HT-29 (cell line): ENCODE measurements around the gene IPO11. TPM values are rescaled to one million over a fixed set of nuclear protein-coding genes. Genes with fewer than 3 reads are reported as not detected.

Source experiments
- DNase-seq: peaks from one replicate; pipeline ENCODE4 v3.0.0-alpha.2; 2015; ENCODE audit warnings: low spot score
- total RNA-seq: library from RNA; depleted of rRNA; stranded (reverse); fragments of >200 nt; shearing (Covaris generic); gene quantifications from 2 replicates; pipeline ENCODE4 v1.2.3, GENCODE V29; 2014

Gene IPO11
- total RNA-seq, 1 experiment from 2014 or later: 16.7 TPM

DNA sequence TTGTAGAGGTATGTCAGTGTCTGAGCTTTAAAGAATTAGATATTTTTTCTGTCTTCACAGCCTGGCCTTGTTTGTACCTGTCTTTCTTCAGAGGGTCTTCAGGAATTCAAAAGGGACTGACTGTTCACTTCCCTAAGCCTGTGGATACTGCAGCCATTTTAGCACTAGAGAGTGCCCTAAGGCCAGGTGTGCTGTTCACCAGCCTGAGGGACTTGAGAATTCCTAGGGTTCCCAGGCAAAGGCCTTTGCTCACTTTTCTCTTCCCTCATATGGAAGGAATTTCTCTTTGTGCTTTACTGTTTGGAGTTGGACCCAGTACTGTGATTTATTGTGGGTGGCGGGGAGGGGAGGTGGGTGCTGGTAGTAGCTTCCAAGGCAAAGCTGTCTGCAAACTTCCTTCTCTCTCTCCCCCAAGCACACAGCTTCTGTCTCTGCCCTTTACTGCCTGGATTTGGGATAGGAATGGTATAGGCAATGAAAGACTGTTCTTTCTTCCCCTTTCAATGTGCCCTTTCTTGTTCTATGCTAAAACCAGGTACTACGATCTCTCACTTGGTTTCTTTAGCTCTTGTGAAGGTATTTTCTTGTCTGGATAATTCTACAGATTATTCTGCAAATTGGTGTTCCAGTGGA, 156.4 kb downstream of the IPO11 start:
- no peak for DNase-seq

DNA sequence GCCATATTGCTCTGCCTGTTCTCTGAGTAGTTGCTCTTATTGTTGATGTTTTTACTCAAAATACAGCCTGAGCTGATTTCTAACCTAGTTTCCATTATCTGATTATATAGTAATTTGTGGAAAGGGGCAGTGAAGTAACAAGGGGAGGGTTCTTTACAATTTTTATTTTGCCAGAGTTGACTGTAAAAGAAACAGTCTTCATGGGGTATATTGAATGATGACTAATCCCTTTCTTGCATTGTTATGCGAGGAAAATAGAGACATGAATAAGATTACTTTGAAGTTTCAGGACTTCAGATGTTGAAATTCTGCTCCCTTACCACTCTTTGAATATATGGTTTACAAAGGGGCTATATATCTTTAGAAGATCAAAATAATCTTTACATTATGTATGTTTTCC, 156.9 kb downstream of the IPO11 start:
- DNase-seq: no peak

DNA sequence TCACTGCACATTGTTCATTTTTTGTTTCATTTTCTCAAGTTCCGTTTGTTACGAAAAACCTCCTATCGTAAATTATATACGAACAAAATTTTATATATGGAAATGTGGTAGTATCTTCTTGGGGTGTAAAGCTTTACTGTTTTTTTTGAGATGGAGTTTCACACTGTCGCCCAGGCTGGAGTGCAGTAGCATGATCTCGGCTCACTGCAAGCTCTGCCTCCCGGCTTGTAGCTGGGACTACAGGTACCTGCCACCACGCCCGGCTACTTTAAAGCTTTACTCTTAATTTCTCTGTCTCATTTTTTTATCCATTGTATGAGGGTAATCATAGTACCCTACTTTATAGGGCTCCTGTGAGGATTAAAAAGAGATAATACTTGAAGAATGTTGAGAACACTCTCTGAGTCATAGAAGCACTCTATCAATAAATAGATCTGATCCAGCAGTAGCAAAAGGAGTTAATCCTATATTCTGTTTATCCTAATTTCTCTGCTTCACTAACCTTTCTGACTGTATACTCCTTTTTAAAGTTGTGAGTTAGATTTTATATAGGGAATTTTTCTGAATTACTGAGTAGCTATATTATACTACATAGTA, 160.5 kb downstream of the IPO11 start:
- no peak for DNase-seq

DNA sequence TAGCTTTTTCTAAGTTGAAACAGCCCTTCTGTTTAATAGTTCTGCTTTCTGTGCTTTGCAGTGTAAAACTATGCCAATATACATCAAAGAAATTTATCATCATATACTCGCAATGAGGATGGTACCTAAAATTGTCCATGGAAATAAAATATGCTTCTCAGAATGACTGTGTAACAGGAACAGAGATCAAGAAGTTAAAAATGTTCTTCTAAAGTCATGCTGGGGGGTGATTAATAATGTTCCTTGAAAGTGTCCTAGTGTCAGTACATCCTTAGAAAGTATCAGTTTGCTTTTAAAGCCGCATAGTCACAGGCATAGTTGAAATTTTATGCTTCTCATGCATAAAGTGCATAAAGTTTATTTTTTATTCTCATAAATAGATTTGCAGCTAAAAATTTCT, 162.0 kb downstream of the IPO11 start:
- no peak for DNase-seq

DNA sequence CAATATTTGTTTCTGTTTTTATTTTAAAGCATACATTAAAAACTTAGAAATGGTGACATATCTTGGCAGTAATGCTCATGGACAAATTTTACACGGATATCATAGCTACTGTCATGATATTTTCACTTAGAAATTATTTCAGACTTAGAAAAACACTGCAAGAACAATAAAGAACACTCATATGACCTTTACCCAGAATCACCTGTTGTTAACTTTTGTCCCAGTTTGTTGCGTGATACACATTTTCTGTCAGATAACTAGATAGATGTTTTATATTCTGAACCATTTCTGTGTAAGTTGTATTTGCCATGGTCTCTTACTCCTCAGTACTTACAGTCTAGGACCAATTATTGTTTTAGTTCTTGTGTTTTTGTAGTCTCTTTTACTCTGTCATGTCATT, 162.5 kb downstream of the IPO11 start:
- DNase-seq: no peak

DNA sequence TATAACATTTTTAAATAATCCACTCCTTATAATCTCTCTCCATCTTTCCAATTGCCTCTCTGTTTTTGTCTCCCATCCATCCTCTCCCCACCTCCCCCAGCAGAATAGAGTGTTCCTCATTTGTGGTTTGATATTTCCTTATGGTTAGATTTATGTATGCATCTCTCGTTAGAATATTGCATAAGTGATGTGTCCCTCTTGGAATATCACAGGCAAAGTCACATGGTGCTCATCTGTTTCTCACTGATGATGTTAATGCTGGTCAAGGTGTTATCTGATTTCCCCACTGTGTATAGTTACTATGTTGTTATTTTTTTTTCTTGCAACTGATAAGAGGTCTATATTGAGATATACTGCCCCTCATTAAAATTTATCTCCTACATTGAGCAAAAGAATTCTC, 162.9 kb downstream of the IPO11 start:
- DNase-seq: no peak

DNA sequence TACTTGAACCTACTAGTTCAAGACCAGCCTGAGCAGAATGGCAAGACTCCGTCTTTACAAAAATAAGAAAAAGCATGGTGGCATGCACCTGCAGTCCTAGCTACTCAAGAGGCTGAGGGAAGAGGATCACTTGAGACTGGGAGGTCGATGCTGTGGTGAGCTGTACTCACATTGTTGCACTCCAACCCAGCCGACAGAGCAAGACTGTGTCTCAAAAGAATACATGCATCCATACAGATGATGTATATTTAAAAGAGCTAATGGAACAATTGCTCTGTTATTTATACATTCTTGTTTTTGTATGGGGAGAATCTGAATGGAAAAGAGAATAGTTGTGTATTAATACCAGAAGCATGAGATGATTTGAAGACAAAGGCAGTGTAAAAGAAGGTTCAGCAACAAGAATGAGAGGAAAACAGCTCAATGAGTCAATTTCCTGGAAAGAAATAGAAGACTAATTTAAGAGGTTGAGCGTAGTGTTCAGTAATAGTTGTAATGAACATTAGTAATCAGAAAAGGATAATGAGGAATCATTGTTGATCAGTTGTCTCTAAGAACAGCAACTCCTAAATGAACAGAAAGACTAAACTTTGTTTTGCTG, 164.1 kb downstream of the IPO11 start:
- no peak for DNase-seq

DNA sequence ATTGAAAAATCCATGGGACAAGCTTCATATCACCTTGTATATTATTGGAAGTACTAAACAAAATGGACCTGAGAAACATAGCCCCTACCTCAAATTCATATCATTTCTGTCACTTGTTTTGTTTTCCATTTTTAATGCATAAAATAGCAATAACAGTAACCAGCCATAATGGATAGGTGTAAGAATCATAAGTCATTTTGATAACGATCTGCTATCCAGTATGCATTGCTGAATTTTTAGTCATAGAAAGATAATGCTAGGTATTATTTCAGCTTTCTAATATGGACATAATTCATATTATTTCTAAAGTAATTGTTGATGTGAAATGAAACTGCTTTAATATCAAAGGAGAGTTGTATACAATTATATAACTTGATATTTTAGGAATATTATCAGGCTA, 164.9 kb downstream of the IPO11 start:
- no peak for DNase-seq

DNA sequence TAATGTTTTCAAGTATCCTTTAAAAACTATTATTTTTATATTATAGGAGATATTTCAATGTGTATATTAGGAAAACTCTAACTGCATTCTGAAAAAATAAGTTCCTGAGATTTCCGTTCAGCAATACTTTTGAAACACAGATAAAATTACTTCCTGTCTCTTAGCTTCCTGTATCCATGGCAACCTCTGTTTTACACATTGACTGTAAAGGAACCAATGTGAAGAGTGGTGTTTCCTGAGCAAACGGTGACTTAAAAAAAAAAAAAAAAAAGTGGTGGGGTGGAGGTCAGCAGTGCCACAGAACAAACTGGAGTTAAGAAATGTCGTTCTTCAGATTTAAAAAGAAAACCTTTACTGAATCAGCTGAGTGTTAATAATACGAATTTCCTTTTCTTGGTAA, 166.0 kb downstream of the IPO11 start, which contains the start of gene LRRC70:
Gene LRRC70 (plus strand): TSS at position 280 of the 400 bp plus-strand sequence. CDS start 620 bp downstream, outside the sequence.
- no peak for DNase-seq

DNA sequence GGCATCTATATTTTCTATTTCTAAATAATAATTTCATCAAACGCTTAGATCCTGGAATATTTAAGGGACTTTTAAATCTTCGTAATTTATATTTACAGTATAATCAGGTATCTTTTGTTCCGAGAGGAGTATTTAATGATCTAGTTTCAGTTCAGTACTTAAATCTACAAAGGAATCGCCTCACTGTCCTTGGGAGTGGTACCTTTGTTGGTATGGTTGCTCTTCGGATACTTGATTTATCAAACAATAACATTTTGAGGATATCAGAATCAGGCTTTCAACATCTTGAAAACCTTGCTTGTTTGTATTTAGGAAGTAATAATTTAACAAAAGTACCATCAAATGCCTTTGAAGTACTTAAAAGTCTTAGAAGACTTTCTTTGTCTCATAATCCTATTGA, 167.2 kb downstream of the IPO11 start:
- DNase-seq: no peak

DNA sequence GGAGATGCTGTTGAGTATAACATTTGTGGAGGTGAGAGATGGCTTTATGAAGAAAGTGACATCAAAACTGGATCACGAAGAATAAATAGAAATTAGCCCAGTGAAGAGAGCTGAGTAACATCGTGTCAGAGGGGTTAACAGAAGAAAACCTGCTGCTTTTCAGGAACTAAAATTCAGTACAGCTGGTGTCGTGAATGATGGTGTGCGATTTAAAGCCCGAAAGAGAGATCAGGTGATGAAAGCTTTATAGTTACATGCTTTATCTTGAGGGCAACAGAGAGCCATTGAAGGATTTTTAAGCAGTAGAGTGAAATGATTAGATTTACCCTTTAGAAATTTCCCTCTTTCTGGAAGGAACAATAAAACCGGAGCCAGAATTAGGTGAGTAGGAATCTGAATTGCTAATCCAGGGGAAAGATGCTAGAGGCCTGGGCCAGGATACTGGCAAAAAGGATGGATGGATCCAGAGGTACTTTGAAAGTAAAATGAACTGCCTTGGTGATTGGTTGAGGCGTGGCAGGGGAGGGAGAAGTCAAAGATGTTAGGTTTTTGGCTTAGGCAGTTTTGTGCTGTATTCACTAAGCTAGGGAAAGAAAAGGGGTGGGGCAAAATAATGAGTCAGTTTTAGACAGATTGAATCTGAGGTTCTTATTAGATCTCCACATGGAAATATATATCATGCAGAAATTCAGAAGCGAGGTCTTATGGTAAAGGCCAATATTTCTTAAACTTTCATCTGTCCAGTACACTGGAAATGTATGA, 169.5 kb downstream of the IPO11 start:
- no peak for DNase-seq

DNA sequence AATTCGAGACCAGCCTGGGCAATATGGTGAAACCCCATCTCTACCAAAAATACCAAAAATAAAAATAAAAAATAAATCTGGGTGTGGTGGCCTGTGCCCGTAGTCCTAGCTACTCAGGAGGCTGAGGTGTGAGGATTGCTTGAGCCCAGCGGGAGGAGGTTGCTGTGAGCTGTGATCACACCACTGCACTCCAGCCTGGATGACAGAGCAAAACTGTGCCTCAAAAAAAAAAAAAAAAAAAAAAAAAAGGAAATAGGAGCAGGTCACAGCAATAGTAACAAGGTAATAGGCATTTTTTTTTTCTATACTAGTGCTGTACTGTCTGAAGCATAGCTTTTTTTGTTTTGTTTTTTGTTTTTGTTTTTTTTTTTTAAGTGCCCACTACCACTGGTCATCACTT, 171.8 kb downstream of the IPO11 start:
- DNase-seq: no peak

DNA sequence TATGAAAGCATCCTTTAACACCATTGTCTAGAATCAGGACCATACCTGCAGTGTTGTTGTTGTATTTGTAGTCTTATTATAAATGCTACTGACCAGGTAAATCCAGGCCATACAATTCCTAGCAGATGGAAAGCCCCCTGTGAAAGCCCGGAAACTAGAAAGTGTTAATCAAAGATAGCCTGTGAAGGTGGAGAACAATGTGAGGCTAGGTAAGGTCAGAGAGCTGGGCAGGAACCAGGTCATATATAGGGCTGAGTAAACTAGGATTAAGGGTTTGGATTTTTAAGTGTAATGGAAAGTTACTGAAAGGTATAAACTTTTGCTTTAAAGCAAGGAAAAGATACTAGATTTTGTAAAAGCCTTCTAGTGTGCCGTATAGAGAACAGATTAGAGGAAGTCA, 172.7 kb downstream of the IPO11 start:
- DNase-seq: no peak

DNA sequence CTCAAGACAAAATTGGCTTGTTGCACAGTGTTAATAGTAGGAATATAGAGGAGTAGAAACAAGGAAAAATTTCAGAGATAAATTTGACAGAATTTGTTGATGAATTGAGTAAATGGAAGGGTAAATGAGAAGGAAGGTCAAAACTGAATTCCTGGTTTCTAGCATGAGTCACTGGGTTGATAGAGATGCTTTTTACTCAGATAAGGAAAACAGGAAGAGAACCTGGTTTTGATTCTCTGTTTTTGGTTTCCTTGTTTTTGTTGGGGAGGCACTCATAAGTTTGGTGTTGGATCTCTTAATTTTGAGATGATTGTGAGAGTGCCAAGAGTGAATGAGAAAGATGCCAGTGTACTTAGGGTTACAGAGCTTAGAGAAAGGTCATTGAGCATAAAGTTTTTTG, 173.2 kb downstream of the IPO11 start:
- DNase-seq: no peak

DNA sequence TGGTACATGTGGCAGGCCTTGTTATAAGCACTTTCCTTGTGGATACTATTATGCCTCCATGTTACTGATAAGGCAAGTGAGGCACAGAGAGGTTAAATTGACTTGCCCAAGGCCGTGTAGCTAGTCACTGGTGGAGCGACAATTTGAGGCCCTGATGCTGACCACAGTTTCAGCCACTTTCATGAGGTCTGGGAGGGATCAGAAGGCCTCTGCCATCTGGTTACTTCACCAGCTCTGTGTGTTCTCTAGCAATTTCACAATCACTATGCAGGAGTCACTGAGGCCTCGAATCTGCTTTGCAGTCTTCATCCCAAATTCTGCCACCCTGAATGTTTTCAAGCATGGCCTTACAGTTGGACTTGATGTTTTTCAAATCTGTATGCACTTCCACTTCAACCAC, 175.2 kb downstream of the IPO11 start:
- no peak for DNase-seq

DNA sequence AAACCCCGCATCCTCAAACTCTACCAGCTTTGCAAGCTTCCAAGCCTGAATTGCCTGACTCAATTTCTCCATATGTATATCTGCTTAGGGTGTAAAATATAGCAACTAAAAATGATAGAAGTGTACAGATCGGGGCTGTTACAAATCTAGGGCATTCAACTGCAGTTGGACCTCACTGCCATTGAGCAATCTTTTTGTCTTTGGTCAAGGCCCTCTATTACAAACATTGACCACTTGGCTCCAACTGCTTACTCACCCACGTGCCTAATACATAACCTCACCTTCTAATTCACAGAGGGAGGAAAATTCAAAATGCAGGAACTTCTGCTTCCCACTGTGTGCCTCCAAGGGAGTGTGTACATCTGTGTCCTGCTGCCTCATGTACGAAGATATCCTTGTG, 176.1 kb downstream of the IPO11 start:
- DNase-seq: no peak

DNA sequence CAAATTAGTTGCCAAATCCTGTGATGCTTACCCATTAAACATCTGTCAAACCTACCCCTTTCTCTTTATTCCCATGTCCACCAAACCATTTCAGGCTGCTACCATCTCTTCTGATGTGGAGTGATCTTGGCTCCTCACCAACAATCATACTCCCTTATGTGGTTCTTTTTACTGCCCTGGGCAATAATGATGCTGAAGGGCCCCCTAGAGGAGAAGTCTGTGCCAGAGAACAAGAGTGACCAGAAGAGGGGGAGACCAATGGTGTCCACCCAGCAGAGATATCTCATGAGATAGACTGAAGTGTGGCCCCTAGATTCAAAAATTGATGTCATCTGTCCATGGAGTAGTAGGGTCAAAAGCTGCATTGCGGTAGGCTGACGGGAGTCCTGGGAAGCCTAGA, 176.9 kb downstream of the IPO11 start:
- DNase-seq: no peak

DNA sequence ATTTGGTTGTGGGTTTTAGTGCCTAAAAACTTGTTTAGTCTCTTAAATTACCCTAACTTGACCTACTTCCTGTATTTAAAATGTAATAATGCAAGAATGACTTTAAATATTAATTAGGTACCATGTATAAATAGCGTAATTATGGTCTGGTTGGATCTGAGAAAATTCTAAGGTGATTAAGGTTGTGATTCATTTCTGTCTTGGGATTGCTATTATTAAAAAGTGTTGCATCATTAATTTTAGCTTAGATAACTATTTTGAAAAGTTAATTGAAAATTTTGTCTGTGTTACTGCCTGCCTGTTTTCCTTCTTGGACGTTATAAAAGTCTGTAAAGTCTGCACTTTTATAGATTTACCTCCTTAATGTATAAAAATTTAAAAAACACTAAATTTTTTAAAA, 177.8 kb downstream of the IPO11 start:
- DNase-seq: no peak

DNA sequence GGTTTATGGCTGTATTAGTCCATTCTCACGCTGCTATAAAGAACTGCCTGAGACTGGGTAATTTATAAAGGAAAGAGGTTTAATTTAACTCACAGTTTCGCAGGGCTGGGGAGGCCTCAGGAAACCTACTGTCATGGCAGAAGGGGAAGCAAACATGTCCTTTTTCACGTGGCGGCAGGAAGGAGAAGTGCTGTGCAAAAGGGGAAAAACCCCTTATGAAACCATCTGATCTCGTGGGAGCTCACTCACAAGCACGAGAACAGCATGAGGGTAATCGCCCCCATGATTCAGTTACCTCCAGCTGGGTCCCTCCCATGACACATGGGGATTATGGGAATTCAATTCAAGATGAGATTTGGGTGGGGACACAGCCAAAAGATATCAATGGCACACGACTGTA, 180.0 kb downstream of the IPO11 start:
- DNase-seq: no peak

DNA sequence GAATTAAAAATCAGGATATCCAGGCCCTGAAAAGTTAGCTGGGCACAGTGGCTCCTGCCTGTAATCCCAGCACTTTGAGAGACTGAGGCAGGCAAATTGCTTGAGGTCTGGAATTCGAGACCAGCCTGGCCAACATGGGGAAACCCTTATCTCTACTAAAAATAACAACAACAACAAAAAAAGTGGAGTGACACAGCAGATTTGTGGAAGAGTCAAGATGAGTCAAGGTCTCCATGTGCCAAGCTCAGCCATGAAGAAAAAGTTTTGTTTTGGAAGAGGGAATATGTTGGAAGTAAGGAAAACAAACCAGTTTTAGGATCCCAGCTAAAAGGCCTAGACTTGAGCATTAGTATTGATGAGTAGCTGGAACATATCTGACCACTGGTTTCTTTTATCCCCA, 180.8 kb downstream of the IPO11 start:
- no peak for DNase-seq

DNA sequence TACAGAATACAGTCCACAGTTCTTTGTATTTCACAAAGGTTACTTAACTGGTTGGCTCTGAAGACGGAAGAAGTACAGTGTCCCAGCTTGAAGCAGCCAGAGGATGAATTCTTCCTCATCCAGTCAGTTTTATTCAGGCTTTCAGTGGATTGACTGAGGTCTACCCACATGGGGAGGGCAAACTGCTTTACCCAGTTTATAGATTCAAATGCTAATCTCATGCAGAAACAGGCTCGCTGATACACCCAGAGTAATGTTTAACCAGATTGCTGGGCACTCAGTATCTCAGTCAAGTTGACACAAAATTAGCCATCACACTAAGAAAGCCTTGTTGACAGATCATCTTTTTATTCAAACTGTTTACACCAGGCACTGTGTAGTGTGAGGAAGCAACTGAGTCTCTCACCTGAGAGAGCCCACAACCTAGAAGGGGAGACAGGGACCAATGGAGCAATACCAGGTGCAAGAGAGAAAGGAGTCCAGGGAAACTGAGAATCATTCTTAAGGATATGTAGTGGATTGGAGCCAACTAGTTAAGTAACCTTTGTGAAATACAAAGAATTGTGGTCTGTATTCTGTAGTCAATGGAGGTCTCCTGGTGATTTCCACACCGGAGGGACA, 181.9 kb downstream of the IPO11 start:
- no peak for DNase-seq

DNA sequence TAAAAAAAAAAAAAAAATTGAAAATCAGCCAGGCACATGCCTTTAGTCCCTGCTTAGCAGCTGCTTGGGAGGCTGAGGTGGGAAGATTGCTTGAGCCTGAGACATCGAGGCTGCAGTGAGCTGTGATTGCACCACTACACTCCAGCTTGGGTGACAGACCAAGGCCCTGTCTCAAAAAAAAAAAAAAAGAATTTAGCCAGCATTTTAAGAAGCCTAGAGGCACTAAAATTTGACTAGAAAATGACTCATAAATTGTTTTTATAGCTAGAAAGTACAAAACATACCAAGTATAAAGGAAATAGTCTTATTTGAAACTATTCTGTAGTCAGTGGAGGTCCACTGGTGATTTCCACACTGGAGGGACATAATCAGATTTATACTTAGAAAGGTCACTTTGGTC, 183.5 kb downstream of the IPO11 start:
- DNase-seq: no peak
